PFSK-1 (cell line): Measurements from ENCODE around the gene IRF2BPL.

Source experiments
- FOXP2 ChIP-seq: optimal IDR thresholded peaks from 2 replicates; pipeline ENCODE3; 2011; ENCODE audit warnings: borderline replicate concordance, control low read depth, inconsistent platforms; ENCODE audit not compliant: insufficient read depth; ENCODE audit errors: extremely low read length, extremely low read depth
- POLR2AphosphoS5 ChIP-seq: IDR thresholded peaks from 2 replicates; pipeline ENCODE4 v1.6.1; 2012; ENCODE audit warnings: low read depth, mild to moderate bottlenecking, control low read depth, low read length, moderate library complexity
- REST ChIP-seq, 2 experiments: IDR thresholded peaks; 2 replicates each; pipeline versions ENCODE4 v1.6.1 to v1.8.0; 2011 to 2012; ENCODE audit warnings: low read depth in 2 of 2, low read length in 2 of 2, control low read depth in 1 of 2, inconsistent platforms in 1 of 2, mild to moderate bottlenecking in 1 of 2, moderate library complexity in 1 of 2; ENCODE audit not compliant: insufficient read depth in 1 of 2
- SIN3A ChIP-seq: IDR thresholded peaks from 2 replicates; pipeline ENCODE4 v1.6.1; 2012; ENCODE audit warnings: mild to moderate bottlenecking, low read length, moderate library complexity, borderline replicate concordance; ENCODE audit not compliant: insufficient read depth
- TAF1 ChIP-seq: IDR thresholded peaks from 2 replicates; pipeline ENCODE4 v1.6.1; 2012; ENCODE audit warnings: low read length, control low read depth, borderline replicate concordance; ENCODE audit not compliant: insufficient read depth

Gene IRF2BPL

GRCh38 chr14:77012193-77012765 is 16.2 kb downstream of the IRF2BPL start:
- TF ChIP-seq FOXP2 (no peak), TAF1 (no peak), SIN3A (no peak), REST (IDR thresholded peaks at IDR 0.05; ENCODE audit: insufficient read depth in 1 of 2, low read depth in 2 of 2, low read length in 2 of 2) (no peak), POLR2AphosphoS5 (no peak)

- TF ChIP-seq SIN3A (no peak), FOXP2 (no peak), POLR2AphosphoS5 (no peak), TAF1 (no peak), REST (IDR thresholded peaks at IDR 0.05; ENCODE audit: insufficient read depth in 1 of 2, low read depth in 2 of 2, low read length in 2 of 2) (no peak)
Observed at GRCh38 chr14:77011245-77011644, 17.3 kb downstream of the IRF2BPL start.

GRCh38 chr14:77009014-77009413 is 19.5 kb downstream of the IRF2BPL start:
- TF ChIP-seq POLR2AphosphoS5 (no peak), REST (IDR thresholded peaks at IDR 0.05; ENCODE audit: insufficient read depth in 1 of 2, low read depth in 2 of 2, low read length in 2 of 2) (no peak), SIN3A (no peak), TAF1 (no peak), FOXP2 (no peak)

- TF ChIP-seq FOXP2 (no peak), REST (IDR thresholded peaks at IDR 0.05; ENCODE audit: insufficient read depth in 1 of 2, low read depth in 2 of 2, low read length in 2 of 2) (no peak), SIN3A (no peak), TAF1 (no peak), POLR2AphosphoS5 (no peak)
Observed at GRCh38 chr14:77008541-77008940, 20.0 kb downstream of the IRF2BPL start.

- TF ChIP-seq SIN3A, result no peak
- TF ChIP-seq TAF1, result no peak
- TF ChIP-seq REST (IDR thresholded peaks at IDR 0.05; ENCODE audit: insufficient read depth in 1 of 2, low read depth in 2 of 2, low read length in 2 of 2), result no peak
- no peak for TF ChIP-seq POLR2AphosphoS5
- TF ChIP-seq FOXP2, result no peak
Observed at GRCh38 chr14:77007975-77008421, 20.5 kb downstream of the IRF2BPL start.
